Suprapubic skin (tissue), 4 donors: ENCODE measurements around the gene IRF7. TPM values are rescaled to one million over a fixed set of nuclear protein-coding genes. Genes with fewer than 3 reads are reported as not detected.
"Not testable (repeated sequence)": the region's sequence is repeated elsewhere in the genome, so short reads cannot be mapped to it uniquely, and the experiment has no call there.

Experiments used
- DNase-seq, 2 donors: peaks; one replicate each; pipeline ENCODE4 v3.0.0-alpha.2; 2019; ENCODE audit warnings: low spot score in 2 of 2
- H3K27ac ChIP-seq: fragments of 200-600 bp; sonication (generic); one replicate; pipeline ENCODE4 v1.5.1; 2019
- H3K27me3 ChIP-seq: fragments of 200-600 bp; sonication (generic); one replicate; pipeline ENCODE4 v1.5.1; 2019
- H3K36me3 ChIP-seq: fragments of 200-600 bp; sonication (generic); one replicate; pipeline ENCODE4 v1.5.1; 2019
- H3K4me1 ChIP-seq: fragments of 200-600 bp; sonication (generic); one replicate; pipeline ENCODE4 v1.5.1; 2019
- H3K4me3 ChIP-seq: fragments of 200-600 bp; sonication (generic); one replicate; pipeline ENCODE4 v1.5.1; 2019; ENCODE audit warnings: mild to moderate bottlenecking
- H3K9me3 ChIP-seq: fragments of 200-600 bp; sonication (generic); one replicate; pipeline ENCODE4 v1.5.1; 2019
- CTCF ChIP-seq, 2 donors: fragments of 200-600 bp in 1 of 2; fragments of 450-650 bp in 1 of 2; sonication (generic) in 1 of 2; IDR thresholded peaks; one replicate each; pipeline ENCODE4 v1.5.1; 2016 to 2019; ENCODE audit warnings: antibody characterized with exemption in 2 of 2, mild to moderate bottlenecking in 1 of 2, moderate library complexity in 1 of 2
- EP300 ChIP-seq: sonication (generic); formaldehyde crosslinking; IDR thresholded peaks from one replicate; pipeline ENCODE4 v1.6.1; 2017; ENCODE audit warnings: antibody characterized with exemption
- POLR2A ChIP-seq, 2 donors: fragments of 450-650 bp; IDR thresholded peaks; one replicate each; pipeline ENCODE4 v1.6.1; 2017; ENCODE audit warnings: antibody characterized with exemption in 2 of 2, mild to moderate bottlenecking in 2 of 2, moderate library complexity in 2 of 2
- POLR2AphosphoS5 ChIP-seq, 3 donors: sonication (generic); formaldehyde crosslinking; IDR thresholded peaks; one replicate each; pipeline ENCODE4 v1.6.1; 2017; ENCODE audit warnings: antibody characterized with exemption in 3 of 3
- WGBS: methylation state at CpG from one replicate; pipeline ENCODE4 v1.1.5; 2018; 5-methylcytosine and 5-hydroxymethylcytosine counted together
- total RNA-seq, 4 donors: library from RNA; depleted of rRNA; stranded (reverse); fragments of >200 nt; gene quantifications; one replicate each; pipeline ENCODE4 v1.1.0, GENCODE V29; 2016

The IRF7 gene
- total RNA-seq, 4 donors from 2014 or later = 20.9 to 34.0 (median 26.6) TPM

- no peaks in the 10 kb centered on the region for H3K9me3 ChIP-seq
- H3K4me3 ChIP-seq = no peak overlapping the region
- H3K36me3 ChIP-seq = peaks cover 38% of the 10 kb centered on the region
- 86% methylated on average over 16 of the region's 16 CpGs for WGBS
- DNase-seq = no peak
- H3K27ac ChIP-seq = no peak overlapping the region
- H3K4me1 ChIP-seq = peaks cover 11% of the 10 kb centered on the region
- TF ChIP-seq POLR2A (IDR thresholded peaks at IDR 0.05) (no peak), POLR2AphosphoS5 (IDR thresholded peaks at IDR 0.05) (no peak), CTCF (IDR thresholded peaks at IDR 0.05) (no peak), EP300 (no peak)
- H3K27me3 ChIP-seq = no peaks in the 10 kb centered on the region
Observed at GRCh38 chr11:659532-660085, 43.9 kb upstream of the IRF7 start.

GRCh38 chr11:657691-658126, 42.0 kb upstream of the IRF7 start:
- Histone ChIP-seq H3K27me3 (no peaks in the 10 kb centered on the region), H3K9me3 (no peaks in the 10 kb centered on the region), H3K36me3 (peaks cover 47% of the 10 kb centered on the region), H3K27ac (no peak overlapping the region), H3K4me3 (no peak overlapping the region), H3K4me1 (peaks cover 11% of the 10 kb centered on the region)
- WGBS = 95% methylated on average over 10 of the region's 14 CpGs
- DNase-seq = no peak
- TF ChIP-seq CTCF (IDR thresholded peaks at IDR 0.05) = no peak
- TF ChIP-seq POLR2A (IDR thresholded peaks at IDR 0.05) = no peak
- TF ChIP-seq EP300 = no peak
- TF ChIP-seq POLR2AphosphoS5 (IDR thresholded peaks at IDR 0.05) = no peak

- WGBS = 88% methylated on average over 7 of the region's 7 CpGs
- H3K9me3 ChIP-seq = no peaks in the 10 kb centered on the region
- TF ChIP-seq POLR2A (IDR thresholded peaks at IDR 0.05) (no peak), EP300 (no peak), CTCF (IDR thresholded peaks at IDR 0.05) (no peak), POLR2AphosphoS5 (IDR thresholded peaks at IDR 0.05) (no peak)
- H3K27me3 ChIP-seq = no peaks in the 10 kb centered on the region
- DNase-seq = no peak
- no peak overlapping the region for H3K4me3 ChIP-seq
- peaks cover 43% of the 10 kb centered on the region for H3K36me3 ChIP-seq
- peaks cover 11% of the 10 kb centered on the region for H3K4me1 ChIP-seq
- no peak overlapping the region for H3K27ac ChIP-seq
Observed at GRCh38 chr11:656866-657265, 41.1 kb upstream of the IRF7 start.

- no peak overlapping the region for H3K4me3 ChIP-seq
- no peaks in the 10 kb centered on the region for H3K27me3 ChIP-seq
- no peaks in the 10 kb centered on the region for H3K9me3 ChIP-seq
- peaks cover 11% of the 10 kb centered on the region for H3K4me1 ChIP-seq
- TF ChIP-seq POLR2A (IDR thresholded peaks at IDR 0.05) (no peak), CTCF (IDR thresholded peaks at IDR 0.05) (no peak), EP300 (no peak), POLR2AphosphoS5 (IDR thresholded peaks at IDR 0.05) (no peak)
- no peak for DNase-seq
- H3K36me3 ChIP-seq = peaks cover 41% of the 10 kb centered on the region
- H3K27ac ChIP-seq = no peak overlapping the region
- WGBS = 94% methylated on average over 13 of the region's 14 CpGs
Observed at GRCh38 chr11:656426-656825, 40.7 kb upstream of the IRF7 start.

GRCh38 chr11:655036-655726, 39.4 kb upstream of the IRF7 start:
- no peaks in the 10 kb centered on the region for H3K9me3 ChIP-seq
- H3K36me3 ChIP-seq = peaks cover 44% of the 10 kb centered on the region
- 91% methylated on average over 30 of the region's 30 CpGs for WGBS
- H3K27ac ChIP-seq = no peak overlapping the region
- no peaks in the 10 kb centered on the region for H3K27me3 ChIP-seq
- H3K4me3 ChIP-seq = no peak overlapping the region
- TF ChIP-seq EP300 (no peak), POLR2AphosphoS5 (IDR thresholded peaks at IDR 0.05) (no peak), POLR2A (IDR thresholded peaks at IDR 0.05) (no peak), CTCF (IDR thresholded peaks at IDR 0.05) (no peak)
- peaks cover 11% of the 10 kb centered on the region for H3K4me1 ChIP-seq
- no peak for DNase-seq

GRCh38 chr11:654444-654843, 38.7 kb upstream of the IRF7 start:
- H3K9me3 ChIP-seq, DNase-seq, H3K27me3 ChIP-seq, H3K27ac ChIP-seq, H3K4me3 ChIP-seq: not testable (repeated sequence)
- H3K36me3 ChIP-seq = peaks cover 41% of the 10 kb centered on the region
- peaks cover 11% of the 10 kb centered on the region for H3K4me1 ChIP-seq
- 90% methylated on average over 12 of the region's 12 CpGs for WGBS
